GM21447 (cell line): Measurements from ENCODE around the gene PSMF1.
"Not testable (repeated sequence)": the region's sequence is repeated elsewhere in the genome, so short reads cannot be mapped to it uniquely, and the experiment has no call there.

Source experiments
- ATAC-seq: cut with Tn5 transposase; IDR thresholded peaks from one replicate; pipeline ENCODE4 v1.9.1; 2021; ENCODE audit not compliant: unreplicated experiment

Gene PSMF1

DNA sequence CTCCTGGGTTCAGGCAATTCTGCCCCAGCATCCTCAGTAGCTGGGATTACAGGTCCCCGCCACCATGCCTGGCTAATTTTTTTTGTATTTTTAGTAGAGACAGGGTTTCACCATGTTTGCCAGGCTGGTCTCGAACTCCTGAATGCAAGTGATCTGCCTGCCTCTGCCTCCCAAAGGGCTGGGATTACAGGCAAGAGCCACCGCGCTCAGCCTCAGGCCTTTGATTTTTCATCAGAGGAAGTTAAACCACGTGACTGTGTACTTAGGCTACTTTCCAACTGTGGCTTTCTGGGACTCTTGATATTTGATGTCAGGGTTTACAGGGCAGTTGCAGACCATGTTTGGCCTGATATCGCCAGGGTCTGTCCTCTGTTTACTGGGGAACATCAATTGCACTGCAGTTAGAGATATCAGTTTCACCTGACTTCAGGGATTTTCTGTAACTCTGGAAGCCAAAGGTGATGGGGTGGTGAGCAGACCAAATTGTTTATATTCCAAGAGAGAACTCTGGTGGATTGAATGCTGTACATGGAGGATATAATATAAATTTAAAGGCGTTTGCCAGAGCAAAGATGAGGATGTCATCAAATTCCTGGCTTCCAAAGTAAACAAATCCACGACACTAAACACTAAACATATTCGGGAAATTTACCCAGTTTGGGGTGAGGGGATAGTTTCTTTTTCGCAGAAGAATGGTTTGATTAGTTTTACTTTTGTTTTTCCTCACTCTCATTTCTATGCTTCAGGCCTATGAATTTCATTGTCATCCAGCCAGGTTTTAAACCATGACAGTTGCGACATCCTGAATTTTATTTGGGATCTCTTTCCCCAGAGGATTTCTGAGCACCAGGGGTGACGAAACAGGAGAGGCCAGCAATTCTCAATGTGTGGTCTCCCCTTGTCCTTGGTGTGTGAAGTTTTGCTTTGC, 4.2 kb downstream of the PSMF1 start:
- ATAC-seq = no peak

DNA sequence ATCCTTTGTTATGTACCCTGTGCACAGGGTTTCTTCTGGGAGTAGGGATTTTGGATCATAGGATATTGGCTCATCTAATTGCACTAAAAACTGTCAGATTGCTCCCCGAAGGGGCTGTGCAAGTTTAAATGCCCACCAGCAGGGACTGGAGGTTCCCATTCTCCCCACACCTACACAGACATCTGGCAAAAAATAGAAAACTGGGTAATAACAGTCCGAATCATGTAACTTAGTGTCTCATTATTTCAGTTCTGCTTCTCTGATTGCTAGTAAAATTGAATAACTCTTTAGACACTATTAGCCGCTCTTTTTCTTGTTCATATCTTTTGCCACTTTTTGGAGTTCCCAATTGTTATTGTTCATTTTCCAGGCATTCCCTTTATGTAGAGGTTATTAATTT, 5.3 kb downstream of the PSMF1 start:
- ATAC-seq = no peak

DNA sequence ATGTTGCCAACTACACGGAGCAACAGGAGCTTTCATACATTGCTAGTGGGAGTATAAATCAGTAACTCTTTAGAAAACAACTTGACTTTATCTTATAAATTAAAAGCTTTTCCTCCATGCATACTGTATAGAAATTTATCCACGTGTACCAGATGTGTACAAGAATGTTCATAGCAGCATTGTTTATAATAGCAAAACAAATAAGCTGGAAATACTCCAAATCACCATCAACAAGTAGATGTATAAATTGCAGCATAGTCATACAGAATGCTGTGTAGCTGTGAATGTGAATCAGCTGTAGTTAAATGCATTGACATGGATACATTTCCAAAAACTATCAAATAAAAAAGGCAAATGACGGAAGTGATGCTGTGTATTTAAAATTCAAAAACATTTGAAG, 6.0 kb downstream of the PSMF1 start:
- no peak for ATAC-seq

DNA sequence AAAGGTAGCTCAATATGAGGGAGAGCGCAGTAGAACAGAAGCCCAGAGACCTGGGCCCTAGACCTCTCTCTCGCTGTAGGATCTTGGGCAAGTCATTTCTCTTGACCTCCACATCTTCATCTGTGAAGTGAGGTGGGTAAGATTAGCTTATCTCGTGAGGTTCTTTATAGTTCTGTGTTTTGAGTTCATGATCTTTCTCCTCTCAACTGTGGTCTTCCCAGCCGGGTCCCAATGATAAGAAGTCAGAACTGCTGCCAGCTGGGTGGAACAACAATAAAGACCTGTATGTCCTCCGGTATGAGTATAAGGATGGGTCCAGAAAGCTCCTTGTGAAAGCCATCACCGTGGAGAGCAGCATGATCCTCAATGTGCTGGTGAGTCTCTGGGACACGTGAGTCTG, 6.9 kb downstream of the PSMF1 start:
- ATAC-seq = no peak

DNA sequence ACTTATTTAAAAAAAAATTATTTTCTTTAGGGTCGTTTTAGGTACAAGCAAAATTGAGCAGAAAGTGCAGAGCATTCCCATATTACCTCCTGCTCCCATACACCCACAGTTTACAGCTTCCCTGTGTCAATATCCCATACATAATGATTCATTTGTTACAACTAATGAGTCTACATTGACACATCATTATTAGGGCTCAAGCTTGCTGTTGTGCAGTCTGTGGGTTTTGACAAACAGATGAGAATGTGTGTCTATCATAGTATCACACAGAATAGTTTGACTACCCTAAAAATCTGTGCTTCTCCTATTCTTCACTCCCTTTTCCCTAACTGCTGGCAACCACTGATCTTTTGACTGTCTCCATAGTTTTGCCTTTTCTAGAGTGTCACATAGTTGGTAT, 9.4 kb downstream of the PSMF1 start:
- no peak for ATAC-seq

DNA sequence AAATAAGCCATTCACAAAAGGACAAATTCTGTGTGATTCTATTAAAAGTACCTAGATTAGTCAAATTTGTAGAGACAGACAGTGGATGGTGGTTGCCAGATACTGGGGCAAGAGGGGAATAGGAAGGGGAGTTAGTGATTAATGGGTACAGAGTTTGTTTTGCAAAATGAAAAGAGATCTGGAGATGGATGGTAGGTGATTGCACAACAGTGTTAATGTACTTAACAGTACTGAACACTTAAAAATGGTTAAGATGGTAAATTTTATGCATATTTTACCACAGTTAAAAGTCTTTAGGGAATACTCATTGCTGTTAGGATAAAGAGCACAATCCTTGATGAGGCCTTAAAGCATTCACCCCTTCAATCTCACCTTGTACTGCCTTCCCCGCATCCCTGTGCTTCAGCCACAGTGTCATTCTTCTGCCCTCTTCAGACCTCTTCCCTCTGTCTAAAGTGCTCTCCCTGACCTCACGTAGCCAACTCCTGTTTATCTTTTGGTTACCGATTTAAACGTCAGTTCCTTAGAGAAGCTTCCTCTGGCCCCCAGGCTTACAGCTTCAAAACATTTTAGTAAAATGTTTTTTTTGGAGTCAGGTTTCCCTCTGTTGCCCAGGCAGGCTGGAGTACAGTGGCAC, 11.8 kb downstream of the PSMF1 start:
- ATAC-seq = no peak

DNA sequence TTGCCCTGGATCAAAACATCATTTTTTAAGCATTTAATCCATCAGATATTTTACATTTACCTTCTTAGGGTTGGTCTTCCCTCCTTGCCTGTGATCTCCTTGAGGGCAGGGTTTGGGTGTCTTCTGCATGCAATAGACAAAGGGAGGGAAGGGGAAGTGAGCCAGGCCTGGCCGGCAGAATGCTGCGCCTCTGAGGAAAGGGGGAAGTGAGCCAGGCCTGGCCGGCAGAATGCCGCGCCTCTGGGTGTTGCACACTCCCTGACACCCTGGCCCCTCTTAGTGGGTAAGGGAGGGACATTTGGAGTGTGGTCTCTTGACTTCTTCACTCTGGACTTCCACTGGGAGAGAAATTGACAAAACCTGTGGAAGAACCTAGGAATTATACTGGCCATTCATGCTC, 12.4 kb downstream of the PSMF1 start:
- ATAC-seq = no peak

DNA sequence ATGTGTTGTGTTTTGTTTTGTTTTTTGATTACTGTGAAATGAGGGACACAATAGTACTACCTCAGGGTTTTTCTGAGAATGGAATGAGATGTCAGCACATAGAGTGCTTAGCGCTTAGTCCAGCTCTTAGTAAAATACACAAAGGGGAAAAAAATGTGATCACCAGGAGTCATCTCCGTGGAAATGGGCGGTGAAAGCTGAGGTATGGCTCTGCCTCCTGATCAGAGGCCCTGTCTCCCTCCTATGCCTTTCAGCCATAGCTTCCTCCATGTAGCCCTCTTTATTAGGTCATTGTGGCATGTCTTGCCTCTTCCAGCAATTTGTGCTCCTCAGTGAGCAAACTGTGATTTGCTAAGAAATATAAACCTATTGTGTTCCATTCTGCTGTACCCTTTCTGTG, 13.0 kb downstream of the PSMF1 start:
- no peak for ATAC-seq

DNA sequence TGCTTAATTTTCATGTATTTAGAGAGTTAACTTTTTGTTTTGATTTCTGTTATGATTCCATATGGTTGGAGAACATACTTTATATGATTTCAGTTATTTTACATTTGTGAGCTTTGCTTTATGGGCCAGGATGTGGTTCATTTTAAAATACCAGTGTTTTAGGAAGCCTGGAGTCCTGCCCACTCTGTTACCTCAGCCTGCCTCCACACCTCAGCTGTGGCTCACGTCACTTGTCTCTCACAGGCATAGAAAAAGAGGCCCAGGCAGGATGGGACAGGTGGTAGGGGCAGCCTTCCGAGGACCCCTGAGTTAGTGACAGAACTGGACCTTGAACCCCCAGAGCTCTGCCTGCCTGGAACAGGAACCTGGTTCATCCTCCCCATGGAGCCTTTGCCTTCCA, 16.0 kb downstream of the PSMF1 start:
- no peak for ATAC-seq

DNA sequence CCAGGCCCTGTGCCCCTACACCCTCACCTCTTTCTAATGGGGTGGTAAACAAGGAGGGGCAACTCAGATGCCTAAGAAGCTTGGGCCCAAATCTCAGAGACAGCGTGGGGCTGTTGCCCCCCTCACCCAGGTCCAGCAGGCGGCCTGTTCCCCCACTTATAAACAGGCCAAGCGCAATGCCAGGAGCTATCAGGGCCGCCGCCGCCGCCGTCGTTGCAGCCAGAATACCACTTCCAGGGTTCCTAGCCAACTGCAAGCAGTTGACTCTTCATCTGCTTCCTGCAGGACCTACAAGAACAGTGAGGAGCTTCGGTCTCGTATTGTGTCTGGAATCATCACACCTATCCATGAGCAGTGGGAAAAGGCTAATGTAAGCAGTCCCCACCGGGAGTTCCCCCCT, 16.4 kb downstream of the PSMF1 start:
- no peak for ATAC-seq

DNA sequence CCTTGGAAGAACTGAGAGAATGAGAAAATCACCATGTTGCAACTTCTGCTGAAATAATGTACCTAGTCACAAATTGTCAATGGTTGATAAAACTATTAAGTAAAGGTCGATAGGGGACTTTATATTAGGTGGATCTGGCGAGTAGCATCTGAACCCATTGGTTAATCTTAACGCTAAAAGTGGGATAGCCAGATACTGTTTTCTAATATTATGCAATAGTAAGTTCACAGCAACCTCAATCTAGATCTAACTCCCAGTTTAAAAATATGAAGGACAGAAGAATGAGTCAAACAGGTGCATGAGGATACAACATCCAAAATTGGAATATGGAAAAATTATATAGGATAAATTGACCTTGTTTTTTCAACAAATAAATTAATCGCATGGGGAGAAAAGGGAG, 18.8 kb downstream of the PSMF1 start:
- no peak for ATAC-seq

DNA sequence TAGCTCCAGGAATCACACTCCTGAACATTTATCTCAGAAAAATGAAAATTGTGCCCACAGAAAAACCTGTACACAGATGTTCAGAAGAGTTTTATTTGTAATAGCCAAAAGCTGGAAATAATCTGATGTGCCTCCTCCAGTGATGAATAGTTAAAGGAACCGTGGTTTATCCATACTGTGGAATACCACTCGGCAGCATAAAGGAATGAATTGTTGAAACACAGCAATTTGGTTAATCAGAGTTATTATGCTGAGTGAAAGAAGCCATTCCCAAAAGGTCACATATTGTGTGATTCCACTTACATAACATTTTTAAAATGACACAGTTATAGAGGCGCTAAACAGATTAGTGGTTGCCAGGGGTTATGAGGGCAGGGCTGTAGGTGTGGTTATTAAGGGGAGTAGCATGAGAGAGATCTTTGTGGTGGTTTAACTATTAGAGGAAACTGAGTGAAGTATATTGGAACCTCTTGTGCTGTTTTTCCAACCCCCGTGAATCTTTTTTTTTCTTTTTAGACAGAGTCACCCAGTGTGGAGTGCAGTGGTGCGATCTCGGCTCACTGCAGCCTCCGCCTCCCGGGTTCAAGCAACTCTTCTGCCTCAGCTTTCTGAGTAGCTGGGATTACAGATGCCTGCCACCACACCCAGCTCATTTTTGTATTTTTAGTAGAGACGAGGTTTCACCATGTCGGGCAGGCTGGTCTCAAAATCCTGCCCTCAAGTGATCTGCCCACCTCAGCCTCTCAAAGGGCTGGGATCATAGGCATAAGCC, 26.2 kb downstream of the PSMF1 start:
- no peak for ATAC-seq

DNA sequence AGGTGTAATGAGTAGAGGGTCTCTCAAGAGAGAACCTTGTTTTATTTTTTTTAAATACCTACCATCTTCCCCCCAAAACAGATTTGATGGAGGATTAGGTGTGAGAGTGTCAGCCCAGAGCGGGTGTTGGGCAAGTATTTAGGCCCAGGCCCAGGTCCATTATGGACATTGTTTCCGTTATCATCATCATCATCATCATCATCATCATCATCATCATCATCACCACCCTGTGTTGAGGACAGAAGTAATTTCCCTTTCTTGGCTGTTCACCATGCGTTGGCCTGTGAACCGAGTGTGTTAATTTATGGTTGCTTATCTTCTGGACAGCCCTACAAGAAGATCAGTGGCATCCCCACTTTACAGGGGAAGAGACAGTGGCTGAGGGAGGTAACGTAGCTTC, 28.6 kb downstream of the PSMF1 start:
- no peak for ATAC-seq

DNA sequence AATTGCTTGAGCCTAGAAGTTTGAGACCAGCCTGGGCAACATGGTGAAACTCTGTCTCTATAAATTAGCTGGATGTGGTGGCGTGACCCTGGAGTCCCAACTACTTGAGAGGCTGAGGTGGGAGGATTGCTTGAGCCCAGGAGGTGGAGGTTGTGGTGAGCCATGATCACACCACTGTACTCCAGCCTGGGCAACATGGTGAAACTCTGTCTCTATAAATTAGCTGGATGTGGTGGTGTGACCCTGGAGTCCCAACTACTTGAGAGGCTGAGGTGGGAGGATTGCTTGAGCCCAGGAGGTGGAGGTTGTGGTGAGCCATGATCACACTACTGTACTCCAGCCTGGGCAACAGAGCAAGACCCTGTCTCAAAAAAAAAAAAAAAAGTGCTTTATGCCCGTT, 31.4 kb downstream of the PSMF1 start:
- not testable (repeated sequence) for ATAC-seq

DNA sequence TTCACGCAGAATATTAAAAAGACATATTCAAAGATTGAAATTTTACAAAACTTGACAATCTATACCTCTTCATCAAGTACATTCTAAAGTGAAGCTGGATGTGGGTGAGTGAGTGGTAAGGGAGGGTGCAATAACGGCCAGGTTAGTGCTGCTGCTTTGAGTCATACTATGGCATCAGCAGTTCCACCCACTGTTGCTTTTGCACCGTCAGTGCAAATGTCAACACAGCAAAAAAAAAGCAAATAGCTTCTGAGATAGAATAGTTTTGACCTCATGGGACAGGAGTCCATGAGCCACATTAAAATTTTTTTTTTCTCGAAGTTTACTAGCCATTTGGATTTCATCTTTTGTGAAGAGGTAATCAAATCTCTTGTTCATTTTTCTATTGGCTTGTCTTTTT, 31.8 kb downstream of the PSMF1 start:
- no peak for ATAC-seq

DNA sequence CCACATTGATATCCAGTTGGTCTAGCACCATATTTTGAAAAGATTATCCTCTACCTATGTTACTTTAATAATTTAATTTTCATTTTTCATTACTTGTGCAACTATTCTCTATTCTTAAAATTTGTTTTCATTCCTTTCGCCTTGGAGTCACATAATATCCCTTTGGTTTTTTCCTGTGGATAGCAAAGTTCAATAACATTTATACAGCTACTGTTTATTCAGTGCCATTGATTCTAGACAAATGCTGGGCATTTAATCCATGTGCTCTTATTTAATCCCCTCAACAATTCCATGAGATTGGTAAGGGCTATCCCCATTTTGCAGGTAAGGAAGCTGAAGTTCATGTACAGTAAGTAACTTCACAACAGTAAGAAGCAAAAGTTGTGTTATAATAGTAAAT, 32.6 kb downstream of the PSMF1 start:
- ATAC-seq = no peak

DNA sequence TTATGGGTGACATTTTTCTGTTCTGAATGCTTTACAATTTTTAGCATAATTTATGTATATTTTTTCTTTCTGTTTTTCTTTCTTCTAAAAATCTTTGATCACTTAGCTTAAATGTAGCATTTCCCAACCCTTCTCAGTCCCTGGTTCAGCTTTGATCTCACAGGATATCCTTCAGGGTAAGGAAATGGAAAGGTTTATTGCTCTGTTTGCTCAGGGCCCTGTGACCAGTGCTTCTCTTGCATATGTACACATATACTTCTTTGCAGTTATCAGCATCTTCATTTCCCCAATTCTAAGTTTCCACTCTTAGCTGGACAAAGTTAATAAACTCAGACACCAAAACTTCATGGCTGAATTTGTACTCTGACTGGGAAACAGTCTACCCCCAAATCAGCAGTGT, 35.8 kb downstream of the PSMF1 start:
- ATAC-seq = no peak

DNA sequence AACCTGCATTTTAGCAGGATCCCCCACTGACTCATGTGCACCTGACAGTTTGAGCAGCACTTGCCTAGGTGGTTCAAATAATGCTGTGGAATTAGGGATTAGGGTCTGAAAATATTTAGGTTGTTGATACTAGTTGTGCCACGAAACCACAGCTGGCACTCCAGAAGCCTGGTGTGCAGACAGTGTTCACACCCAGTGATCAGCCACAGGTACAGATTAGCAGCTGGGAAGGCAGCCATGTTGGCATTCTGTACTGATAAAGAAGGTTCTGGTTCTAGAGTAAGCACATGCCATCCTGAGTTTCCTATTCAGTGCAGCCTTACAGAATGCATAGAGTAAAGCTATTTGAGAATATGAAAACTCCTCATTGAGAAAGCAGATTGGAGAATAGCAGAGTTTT, 36.3 kb downstream of the PSMF1 start:
- no peak for ATAC-seq

DNA sequence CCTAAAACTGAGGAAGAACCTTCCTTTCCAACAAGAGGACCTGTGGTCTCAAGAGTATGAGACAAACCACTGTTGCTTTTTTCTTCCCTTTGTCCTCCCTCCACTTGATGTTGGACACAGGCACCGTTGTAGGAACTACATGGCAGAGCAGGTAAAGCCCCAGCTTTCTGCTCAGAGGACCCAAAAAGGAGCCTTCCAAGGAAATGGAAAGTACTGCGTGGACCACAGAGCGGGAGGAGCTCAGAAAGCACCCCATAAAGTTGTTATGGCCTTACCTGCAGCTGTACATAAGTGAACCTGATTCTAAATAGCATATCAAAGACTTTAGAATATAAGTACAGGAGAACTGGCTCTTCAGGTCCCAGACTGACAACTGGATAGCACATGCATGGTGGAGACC, 36.9 kb downstream of the PSMF1 start:
- ATAC-seq = no peak

DNA sequence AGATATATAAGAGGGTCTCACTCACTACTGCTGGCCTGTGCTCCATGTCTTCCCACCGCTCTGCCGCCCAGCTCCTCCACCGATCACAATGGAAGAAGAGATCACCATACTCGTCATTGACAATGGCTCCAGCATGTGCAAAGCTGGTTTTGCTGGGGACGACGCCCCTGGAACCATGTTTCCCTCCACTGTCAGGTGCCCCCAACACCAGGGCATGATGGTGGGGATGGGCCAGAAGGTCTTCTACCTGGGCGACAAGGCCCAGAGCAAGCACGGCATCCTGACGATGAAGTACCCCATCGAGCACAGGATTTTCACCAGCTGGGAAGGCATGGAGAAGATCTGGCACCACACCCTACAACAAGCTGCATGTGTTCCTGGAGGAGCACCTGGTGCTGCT, 42.1 kb downstream of the PSMF1 start:
- no peak for ATAC-seq

DNA sequence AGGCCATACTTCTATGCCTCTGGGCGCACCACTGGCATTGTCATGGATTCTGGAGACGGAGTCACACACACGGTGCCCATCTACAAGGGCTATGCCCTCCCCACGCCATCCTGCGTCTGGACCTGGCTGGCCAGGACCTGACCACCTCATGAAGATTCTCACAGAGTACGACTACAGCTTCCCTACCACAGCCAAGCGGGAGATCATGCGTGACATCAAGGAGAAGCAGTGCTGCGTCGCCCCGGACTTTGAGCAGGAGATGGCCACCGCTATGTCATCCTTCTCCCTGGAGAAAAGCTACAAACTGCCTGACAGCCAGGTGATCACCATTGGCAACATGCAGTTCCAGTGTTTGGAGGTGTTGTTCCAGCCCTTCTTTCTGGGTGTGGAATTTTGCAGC, 42.6 kb downstream of the PSMF1 start:
- ATAC-seq = no peak

DNA sequence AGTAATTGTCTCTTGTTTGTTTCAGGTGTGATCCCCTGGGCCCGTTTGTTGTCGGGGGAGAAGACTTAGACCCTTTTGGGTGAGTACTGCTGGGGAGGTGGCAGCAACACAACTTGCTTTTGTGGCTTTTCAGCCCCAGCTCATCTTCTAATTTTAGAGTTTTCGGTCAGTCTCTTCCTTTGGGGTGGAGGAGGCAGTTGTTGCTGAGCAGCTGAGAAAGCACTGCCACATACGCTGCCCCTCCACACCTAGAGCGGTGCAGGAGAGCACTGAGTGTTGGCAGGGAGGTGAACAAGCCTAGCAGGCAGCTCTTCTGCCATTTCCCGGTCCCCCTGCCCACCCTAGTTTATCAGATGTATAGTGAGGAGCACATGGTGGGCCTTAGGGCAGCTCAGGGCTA, 44.7 kb downstream of the PSMF1 start:
- ATAC-seq = no peak
